HCT116 (cell line): ENCODE results near the gene HSH2D. TPM values are rescaled to one million over a fixed set of nuclear protein-coding genes. Genes with fewer than 3 reads are reported as not detected.

Experiments used
- ATAC-seq: fragments of 200-7000 bp; cut with Tn5 transposase; 2 replicates; pipeline ENCODE4 v1.9.1; 2020; ENCODE audit warnings: mild to moderate bottlenecking, moderate library complexity
- BruUV-seq: library from RNA; stranded (reverse); fragments of 400-500 nt; replicated peaks from 2 replicates; lab custom pipeline; 2021; lab: Mats Ljungman, UMichigan
- CTCF ChIA-PET: fragments of 300-600 bp; sonication (Branson Sonifier 250); formaldehyde crosslinking; loops from one replicate; lab custom pipeline; 2021; ENCODE audit warnings: antibody characterized with exemption; lab: Charles Lee
- POLR2A ChIA-PET: fragments of 300-600, 350-600 bp; sonication (Branson Sonifier 250); formaldehyde crosslinking; loops from one replicate; lab custom pipeline; 2021; ENCODE audit warnings: antibody characterized with exemption; lab: Charles Lee
- RAD21 ChIA-PET, 2 experiments: fragments of 300-600 bp; sonication (Branson Sonifier 250); formaldehyde crosslinking; loops; one replicate each; lab custom pipeline; 2023; ENCODE audit warnings: low total read pairs in 2 of 2; ENCODE audit not compliant: uncharacterized antibody in 2 of 2, unreplicated experiment in 2 of 2, low non-redundant PET in 1 of 2; lab: Charles Lee
- DNase-seq: peaks from one replicate; pipeline ENCODE4 v3.0.0-alpha.2; 2010; ENCODE audit warnings: low read depth, low spot score
- H2AFZ ChIP-seq: fragments of 200-600 bp; shearing (Covaris generic), sonication (generic); 2 replicates; pipeline ENCODE4 v1.6.1; 2017; ENCODE audit warnings: low read depth, mixed run types, mixed read lengths, antibody characterized with exemption, low read length; ENCODE audit not compliant: poor library complexity, severe bottlenecking
- H3K27ac ChIP-seq: 2 replicates; pipeline ENCODE4 v1.5.1; 2012; ENCODE audit warnings: low read depth, low read length
- H3K27me3 ChIP-seq: fragments of 200-600 bp; sonication (generic); 2 replicates; pipeline ENCODE4 v1.6.1; 2016; ENCODE audit warnings: mixed run types, low read length, mixed read lengths; ENCODE audit not compliant: insufficient read depth
- H3K36me3 ChIP-seq, 2 experiments: fragments of 200-500 bp in 1 of 2; fragments of 200-600 bp in 1 of 2; sonication (Bioruptor generic) in 1 of 2; sonication (generic) in 1 of 2; 2 replicates each; pipeline versions ENCODE4 v1.5.1 to v1.6.1; 2014 to 2016; ENCODE audit warnings: low read length in 2 of 2, inconsistent platforms in 1 of 2, mixed read lengths in 1 of 2, mixed run types in 1 of 2; ENCODE audit not compliant: insufficient read depth in 2 of 2, control insufficient read depth in 1 of 2
- H3K4me1 ChIP-seq, 2 experiments: fragments of 200-600 bp in 1 of 2; sonication (generic) in 1 of 2; 2 replicates each; pipeline versions ENCODE4 v1.5.1 to v1.6.1; 2012 to 2017; ENCODE audit warnings: low read length in 2 of 2, inconsistent platforms in 1 of 2, mild to moderate bottlenecking in 1 of 2, mixed read lengths in 1 of 2, mixed run types in 1 of 2, moderate library complexity in 1 of 2; ENCODE audit not compliant: insufficient read depth in 2 of 2, control insufficient read depth in 1 of 2
- H3K4me2 ChIP-seq: fragments of 200-600 bp; sonication (generic); 2 replicates; pipeline ENCODE4 v1.6.1; 2017; ENCODE audit warnings: mixed run types, low read length, mixed read lengths
- H3K4me3 ChIP-seq, 2 experiments: fragments of 200-600 bp in 1 of 2; sonication (generic) in 1 of 2; replicated peaks in 1 of 2; 2 replicates each; pipeline ENCODE4 v1.5.1; 2011 to 2016; ENCODE audit warnings: low read length in 2 of 2, control low read depth in 1 of 2, low read depth in 1 of 2, mild to moderate bottlenecking in 1 of 2, mixed read lengths in 1 of 2, mixed run types in 1 of 2
- H3K79me2 ChIP-seq: fragments of 200-600 bp; sonication (generic); 2 replicates; pipeline ENCODE4 v1.6.1; 2017; ENCODE audit warnings: mild to moderate bottlenecking, mixed run types, low read length, moderate library complexity, mixed read lengths; ENCODE audit not compliant: insufficient read depth
- H3K9ac ChIP-seq: fragments of 200-600 bp; sonication (generic); 2 replicates; pipeline ENCODE4 v1.6.1; 2016; ENCODE audit warnings: low read length, mixed read lengths
- H3K9me2 ChIP-seq: fragments of 200-600 bp; sonication (generic), shearing (Covaris generic); 2 replicates; pipeline ENCODE4 v1.6.1; 2017; ENCODE audit warnings: mixed run types, mild to moderate bottlenecking, moderate library complexity; ENCODE audit not compliant: insufficient read depth
- H3K9me3 ChIP-seq, 2 experiments: fragments of 200-500 bp in 1 of 2; fragments of 200-600 bp in 1 of 2; sonication (Bioruptor generic) in 1 of 2; sonication (generic) in 1 of 2; 2 replicates each; pipeline ENCODE4 v1.6.1; 2014 to 2017; ENCODE audit warnings: low read length in 2 of 2, mixed read lengths in 2 of 2, inconsistent platforms in 1 of 2, low read depth in 1 of 2, mild to moderate bottlenecking in 1 of 2, mixed run types in 1 of 2, moderate library complexity in 1 of 2; ENCODE audit not compliant: control insufficient read depth in 1 of 2, insufficient read depth in 1 of 2
- H4K20me1 ChIP-seq: fragments of 200-600 bp; sonication (generic), shearing (Covaris generic); 2 replicates; pipeline ENCODE4 v1.6.1; 2017; ENCODE audit warnings: mixed run types, mild to moderate bottlenecking, moderate library complexity; ENCODE audit not compliant: insufficient read depth
- CBX3 ChIP-seq: IDR thresholded peaks from 2 replicates; pipeline ENCODE4 v1.6.1; 2012; ENCODE audit warnings: low read depth
- CEBPB ChIP-seq: IDR thresholded peaks from 2 replicates; pipeline ENCODE4 v1.6.1; 2012; ENCODE audit warnings: low read depth
- JUND ChIP-seq: IDR thresholded peaks from 2 replicates; pipeline ENCODE4 v1.6.1; 2012
- POLR2A ChIP-seq: IDR thresholded peaks from 2 replicates; pipeline ENCODE4 v1.7.0; 2011; ENCODE audit warnings: borderline replicate concordance; ENCODE audit not compliant: insufficient read depth, insufficient read length; ENCODE audit errors: extremely low read depth
- RAD21 ChIP-seq: IDR thresholded peaks from 2 replicates; pipeline ENCODE4 v1.6.1; 2012; ENCODE audit warnings: low read depth, mild to moderate bottlenecking
- SIN3A ChIP-seq: IDR thresholded peaks from 2 replicates; pipeline ENCODE4 v1.6.1; 2012; ENCODE audit warnings: low read depth
- TCF7L2 ChIP-seq: IDR thresholded peaks from 2 replicates; pipeline ENCODE4 v1.7.0; 2011; ENCODE audit warnings: borderline replicate concordance, inconsistent platforms; ENCODE audit not compliant: insufficient read depth, insufficient read length; ENCODE audit errors: extremely low read depth
- YY1 ChIP-seq: IDR thresholded peaks from 2 replicates; pipeline ENCODE4 v1.6.1; 2011; ENCODE audit warnings: low read length, low read depth, moderate library complexity, mild to moderate bottlenecking; ENCODE audit not compliant: insufficient replicate concordance; ENCODE audit errors: extremely low read depth
- ZFX ChIP-seq: fragments of 450-650 bp; IDR thresholded peaks from 2 replicates; pipeline ENCODE4 v1.6.1; 2017
- ZNF274 ChIP-seq: fragments of 200-500 bp; sonication (Bioruptor generic); IDR thresholded peaks from 2 replicates; pipeline ENCODE4 v1.6.1; 2014; ENCODE audit warnings: mild to moderate bottlenecking, low read depth, low read length, inconsistent platforms
- intact Hi-C: fragments of 100-400 bp; cut with micrococcal nuclease; formaldehyde crosslinking; loops from 2 replicates; pipeline ENCODE4 v1.10.0; 2022
- total RNA-seq: library from RNA; stranded (reverse); gene quantifications from one replicate; pipeline ENCODE4 v1.2.1, GENCODE V29; 2021; ENCODE audit not compliant: unreplicated experiment
- TF ChIP-seq, protein P1 (sequence below): IDR thresholded peaks from 2 replicates; pipeline ENCODE4 v1.6.1; 2012
- TF ChIP-seq, protein P2 (sequence below): IDR thresholded peaks from 2 replicates; pipeline ENCODE4 v1.6.1; 2011; ENCODE audit warnings: mild to moderate bottlenecking, low read length, moderate library complexity; ENCODE audit not compliant: insufficient replicate concordance; ENCODE audit errors: extremely low read depth

Gene HSH2D
- total RNA-seq, 1 experiment from 2014 or later: 21.4 TPM

GRCh38 chr19:16139752-16140151, 3.7 kb upstream of the HSH2D start:
- H3K9ac ChIP-seq: no peak overlapping the region
- H2AFZ ChIP-seq: no peak overlapping the region
- H3K4me1 ChIP-seq: peaks cover 13 to 27% of the 10 kb centered on the region in 2 experiments
- no peak overlapping the region for H3K27ac ChIP-seq
- POLR2A ChIA-PET: no interaction called here
- no TSS peak for BruUV-seq
- no peaks in the 10 kb centered on the region for H4K20me1 ChIP-seq
- RAD21 ChIA-PET: no interaction called here
- H3K27me3 ChIP-seq: no peaks in the 10 kb centered on the region
- no peak for TF ChIP-seq JUND
- TF ChIP-seq ZFX: no peak
- no peak for TF ChIP-seq POLR2A
- no peak for TF ChIP-seq TCF7L2
- no peak for TF ChIP-seq RAD21
- no peak for TF ChIP-seq ZNF274
- TF ChIP-seq SIN3A: no peak
- TF ChIP-seq, protein P1, sequence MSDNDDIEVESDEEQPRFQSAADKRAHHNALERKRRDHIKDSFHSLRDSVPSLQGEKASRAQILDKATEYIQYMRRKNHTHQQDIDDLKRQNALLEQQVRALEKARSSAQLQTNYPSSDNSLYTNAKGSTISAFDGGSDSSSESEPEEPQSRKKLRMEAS: no peak
- no peak for TF ChIP-seq CBX3
- TF ChIP-seq CEBPB: no peak
- TF ChIP-seq, protein P2, sequence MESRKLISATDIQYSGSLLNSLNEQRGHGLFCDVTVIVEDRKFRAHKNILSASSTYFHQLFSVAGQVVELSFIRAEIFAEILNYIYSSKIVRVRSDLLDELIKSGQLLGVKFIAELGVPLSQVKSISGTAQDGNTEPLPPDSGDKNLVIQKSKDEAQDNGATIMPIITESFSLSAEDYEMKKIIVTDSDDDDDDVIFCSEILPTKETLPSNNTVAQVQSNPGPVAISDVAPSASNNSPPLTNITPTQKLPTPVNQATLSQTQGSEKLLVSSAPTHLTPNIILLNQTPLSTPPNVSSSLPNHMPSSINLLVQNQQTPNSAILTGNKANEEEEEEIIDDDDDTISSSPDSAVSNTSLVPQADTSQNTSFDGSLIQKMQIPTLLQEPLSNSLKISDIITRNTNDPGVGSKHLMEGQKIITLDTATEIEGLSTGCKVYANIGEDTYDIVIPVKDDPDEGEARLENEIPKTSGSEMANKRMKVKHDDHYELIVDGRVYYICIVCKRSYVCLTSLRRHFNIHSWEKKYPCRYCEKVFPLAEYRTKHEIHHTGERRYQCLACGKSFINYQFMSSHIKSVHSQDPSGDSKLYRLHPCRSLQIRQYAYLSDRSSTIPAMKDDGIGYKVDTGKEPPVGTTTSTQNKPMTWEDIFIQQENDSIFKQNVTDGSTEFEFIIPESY: no peak
- no peak for TF ChIP-seq YY1
- intact Hi-C loops: no loop called here
- ATAC-seq (no peak), DNase-seq (no peak)
- CTCF ChIA-PET: interaction anchor here (1.9 kb wide), 1 partner anchor 45 kb away, joined by 4 read pairs; the partner anchor contains the start of gene FAM32A
- no peaks in the 10 kb centered on the region for H3K9me2 ChIP-seq
- no peak overlapping the region for H3K4me2 ChIP-seq
- no peaks in the 10 kb centered on the region for H3K9me3 ChIP-seq
- no peak overlapping the region for H3K4me3 ChIP-seq
- no peaks in the 10 kb centered on the region for H3K36me3 ChIP-seq
- peaks cover 3% of the 10 kb centered on the region; the same call in 1 of the 2 replicates for H3K79me2 ChIP-seq
